ENCODE measurements around the gene NHERF2.

DNA sequence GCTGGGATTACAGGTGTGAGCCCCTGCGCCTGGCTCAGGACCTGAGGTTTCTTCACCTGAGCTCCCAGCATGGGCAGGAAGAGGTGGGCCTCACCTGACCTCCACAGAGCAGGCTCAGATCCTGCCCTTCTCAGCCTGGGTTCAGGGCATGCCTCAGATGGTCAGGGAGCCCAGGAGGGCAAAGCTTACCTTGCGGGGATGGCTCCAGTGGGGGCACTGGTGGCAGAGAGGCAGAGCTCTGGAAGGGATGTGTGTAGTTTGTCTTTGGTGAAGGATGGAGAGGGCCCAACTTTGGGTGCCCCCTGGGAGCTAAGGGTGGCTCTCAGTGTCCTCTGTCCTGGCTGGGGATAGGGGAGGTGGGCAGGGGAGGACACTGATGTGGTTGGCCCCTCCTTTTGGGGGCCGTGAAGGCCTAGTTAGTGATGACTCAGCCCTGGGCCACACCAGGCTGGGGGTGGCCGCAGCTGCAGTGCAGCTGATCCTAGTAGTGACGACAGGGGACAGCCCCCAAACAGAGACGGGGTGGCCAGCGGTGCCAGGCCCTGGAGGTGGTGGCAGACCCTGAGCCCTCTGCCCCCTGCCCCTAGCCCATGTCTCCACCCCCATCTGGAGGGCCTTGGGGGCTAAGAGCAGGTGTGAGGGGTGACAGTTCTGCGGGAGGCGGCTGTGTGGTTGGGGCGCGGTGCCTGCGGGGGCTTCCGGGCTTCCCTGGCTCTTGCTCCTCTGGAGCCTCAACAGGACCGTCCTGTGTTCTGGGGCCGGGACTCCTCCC, 5.8 kb downstream of the NHERF2 start:
- TF ChIP-seq CTCF (IDR thresholded peaks at IDR 0.05; ENCODE audit: low read depth, low read length) (no peak), POLR2A (IDR thresholded peaks at IDR 0.05; ENCODE audit: extremely low read depth, insufficient read length) (no peak)

Data from NB4 (cell line).